ENCODE results near the gene POGZ. TPM values are rescaled to one million over a fixed set of nuclear protein-coding genes. Genes with fewer than 3 reads are reported as not detected.
"Not testable (repeated sequence)": the region's sequence is repeated elsewhere in the genome, so short reads cannot be mapped to it uniquely, and the experiment has no call there.

The POGZ gene
- total RNA-seq, 6 experiments from 2014 or later, result 13.5 to 44.9 (median 29.9) TPM

DNA sequence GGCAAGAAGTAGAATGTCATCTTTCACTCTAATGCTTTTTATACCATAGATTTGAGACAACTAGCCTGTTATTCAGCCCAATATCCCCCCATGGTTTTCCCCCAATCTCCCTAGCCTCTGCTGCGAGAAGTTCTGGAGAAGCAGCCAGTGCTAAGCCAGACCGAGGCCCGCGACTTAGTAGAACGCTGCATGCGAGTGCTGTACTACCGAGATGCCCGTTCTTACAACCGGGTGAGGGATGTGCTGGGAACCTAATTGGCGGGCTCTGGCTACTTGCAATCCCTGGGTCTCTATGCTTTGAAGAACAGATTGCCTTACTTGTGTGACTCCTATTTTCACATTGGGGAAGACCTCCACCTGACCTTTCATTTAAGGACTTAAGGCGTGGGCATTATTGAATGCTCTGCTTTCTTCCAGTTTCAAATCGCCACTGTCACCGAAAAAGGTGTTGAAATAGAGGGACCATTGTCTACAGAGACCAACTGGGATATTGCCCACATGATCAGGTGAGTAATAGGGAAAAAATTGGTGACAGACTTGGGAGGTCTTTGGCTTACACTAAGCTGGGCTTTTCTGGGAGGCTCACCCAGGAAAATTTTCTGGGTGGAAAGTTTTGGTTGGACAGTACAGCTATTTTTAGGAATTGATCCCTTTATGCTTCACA is 58.0 kb downstream of the POGZ start:
- WGBS (ENCODE audit: insufficient coverage, low coverage, low lambda C conversion rate, missing lambda C conversion rate), result 86% methylated on average over 8 of the region's 13 CpGs
- ATAC-seq, result no peak
- no peak for DNase-seq
- Histone ChIP-seq H3K27me3 (no peaks in the 10 kb centered on the region), H3K9me3 (no peaks in the 10 kb centered on the region), H3K4me1 (peaks cover 0 to 28% (median 3%) of the 10 kb centered on the region in 4 donors), H3K4me3 (no peak overlapping the region), H3K27ac (no peak overlapping the region), H3K36me3 (peaks cover 0 to 39% (median 22%) of the 10 kb centered on the region in 4 donors)
- TF ChIP-seq CTCF (IDR thresholded peaks at IDR 0.05) (no peak), POLR2A (IDR thresholded peaks at IDR 0.05) (no peak)
- intact Hi-C loops (cut with DNase I), result no loop called here

DNA sequence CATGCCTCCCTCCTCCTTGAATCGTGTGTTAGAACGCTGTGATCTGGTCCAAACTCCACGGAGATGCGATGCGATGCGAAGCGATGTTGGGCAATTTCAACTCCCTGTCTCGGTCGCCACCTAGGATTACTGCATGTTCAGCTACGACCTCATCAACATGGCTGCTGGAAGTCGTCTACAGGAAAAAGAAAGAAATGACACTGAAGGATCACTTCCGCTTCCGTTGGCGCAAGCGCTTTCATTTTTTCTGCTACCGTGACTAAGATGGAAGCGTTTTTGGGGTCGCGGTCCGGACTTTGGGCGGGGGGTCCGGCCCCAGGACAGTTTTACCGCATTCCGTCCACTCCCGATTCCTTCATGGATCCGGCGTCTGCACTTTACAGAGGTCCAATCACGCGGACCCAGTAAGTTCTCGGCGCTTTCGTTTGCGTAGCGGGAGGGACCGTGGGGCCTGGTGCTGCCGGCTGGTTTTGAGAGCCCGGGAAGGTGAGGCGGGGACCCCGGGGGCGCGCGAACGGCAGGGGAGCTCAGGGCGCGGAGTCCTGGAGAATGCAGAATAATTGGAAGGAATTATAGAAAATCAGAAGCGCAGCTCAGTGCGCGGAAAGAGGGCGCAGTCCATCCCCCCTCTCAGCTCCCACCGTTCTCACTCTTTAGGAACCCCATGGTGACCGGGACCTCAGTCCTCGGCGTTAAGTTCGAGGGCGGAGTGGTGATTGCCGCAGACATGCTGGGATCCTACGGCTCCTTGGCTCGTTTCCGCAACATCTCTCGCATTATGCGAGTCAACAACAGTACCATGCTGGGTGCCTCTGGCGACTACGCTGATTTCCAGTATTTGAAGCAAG is 59.7 kb downstream of the POGZ start, which contains the start of gene PSMB4:
PSMB4 (plus strand) TSS at position 250 of the 848 bp plus-strand sequence; CDS start at position 265, 15 bp downstream.
- WGBS (ENCODE audit: insufficient coverage, low coverage, low lambda C conversion rate, missing lambda C conversion rate), result under 1% methylated on average over 51 of the region's 63 CpGs
- Histone ChIP-seq H3K9me3 (no peaks in the 10 kb centered on the region), H3K36me3 (peaks cover 0 to 22% (median 15%) of the 10 kb centered on the region in 4 donors), H3K27me3 (no peaks in the 10 kb centered on the region), H3K27ac (peak within 1 kb of the TSS; percentile 80 to 81 (median 81)), H3K4me3 (peak within 1 kb of the TSS; percentile 72 to 97 (median 74)), H3K4me1 (peaks cover 0 to 28% (median 3%) of the 10 kb centered on the region in 4 donors)
- peak; percentile 94 to 96 (median 96) for ATAC-seq
- TF ChIP-seq CTCF (IDR thresholded peaks at IDR 0.05) (peak in 3 of 4 donors; percentile 14 to 37 (median 24)), POLR2A (IDR thresholded peaks at IDR 0.05) (peak; percentile 46)
- peak; percentile 73 to 90 (median 79) for DNase-seq
- intact Hi-C loops (cut with DNase I), result no loop called here

DNA sequence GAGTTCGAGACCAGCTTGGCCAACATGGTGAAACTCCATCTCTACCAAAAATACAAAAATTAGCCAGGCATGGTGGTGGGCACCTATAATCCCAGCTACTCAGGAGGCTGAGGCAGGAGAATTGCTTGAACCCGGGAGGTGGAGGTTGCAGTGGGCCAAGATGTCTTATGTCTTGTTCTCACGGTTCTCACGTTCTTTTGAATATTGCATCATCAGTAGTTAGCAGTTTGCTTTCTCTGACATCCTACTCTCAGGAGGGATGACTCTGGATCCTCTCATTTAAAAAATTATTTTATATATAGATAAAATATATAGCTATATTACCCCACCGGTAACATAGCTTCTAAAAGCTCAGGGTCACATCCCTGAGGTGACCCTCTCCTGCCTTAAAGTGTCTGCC is 63.0 kb downstream of the POGZ start:
- DNase-seq; H3K27ac ChIP-seq; H3K4me3 ChIP-seq; H3K27me3 ChIP-seq; H3K9me3 ChIP-seq; intact Hi-C loops (cut with DNase I); ATAC-seq; H3K36me3 ChIP-seq: not testable (repeated sequence)
- H3K4me1 ChIP-seq, result peaks cover 0 to 18% (median 3%) of the 10 kb centered on the region in 4 donors
- 52% methylated on average over 3 of the region's 5 CpGs for WGBS (ENCODE audit: insufficient coverage, low coverage, low lambda C conversion rate, missing lambda C conversion rate)

GRCh38 chr1:151393583-151393982 is 65.7 kb downstream of the POGZ start:
- H3K4me3 ChIP-seq, result no peak overlapping the region
- H3K4me1 ChIP-seq, result peaks cover 0 to 15% (median 0%) of the 10 kb centered on the region in 4 donors
- TF ChIP-seq POLR2A (IDR thresholded peaks at IDR 0.05) (no peak), CTCF (IDR thresholded peaks at IDR 0.05) (no peak)
- DNase-seq (no peak), ATAC-seq (no peak)
- intact Hi-C loops (cut with DNase I), result no loop called here
- H3K9me3 ChIP-seq, result no peaks in the 10 kb centered on the region
- H3K27me3 ChIP-seq, result no peaks in the 10 kb centered on the region
- H3K36me3 ChIP-seq, result no peaks in the 10 kb centered on the region
- no peak overlapping the region for H3K27ac ChIP-seq
